K562 (cell line): Measurements from ENCODE around the gene GMEB2.

Experiments
- CBFB ChIP-seq: sonication (generic); formaldehyde crosslinking; IDR thresholded peaks from 2 replicates; pipeline ENCODE4 v1.4.0; 2020; ENCODE audit warnings: mild to moderate bottlenecking, missing genetic modification reagents
- CBX3 ChIP-seq, 2 experiments: IDR thresholded peaks; 1 replicate in 1 of 2; 2 replicates in 1 of 2; pipeline ENCODE4 v1.6.1; 2012; ENCODE audit warnings: inconsistent platforms in 2 of 2, low read length in 2 of 2, borderline replicate concordance in 1 of 2, control low read depth in 1 of 2
- CEBPZ ChIP-seq: fragments of 150-350 bp; IDR thresholded peaks from 2 replicates; pipeline ENCODE4 v1.6.1; 2014; ENCODE audit warnings: low read depth, mild to moderate bottlenecking, low read length, borderline replicate concordance
- CHD1 ChIP-seq: fragments of 200-600 bp; sonication (generic); IDR thresholded peaks from one replicate; pipeline ENCODE4 v1.6.1; 2012; ENCODE audit warnings: mild to moderate bottlenecking, moderate library complexity, low read length, inconsistent platforms
- CTCF ChIP-seq, 3 experiments: IDR thresholded peaks in 2 of 3; conservative IDR thresholded peaks in 1 of 3; 2 replicates each; pipeline ENCODE4 v1.5.1; 2011 to 2012; ENCODE audit warnings: low read length in 3 of 3, mild to moderate bottlenecking in 3 of 3, control low read depth in 2 of 3, improper control_type of control experiment in 1 of 3, inconsistent platforms in 1 of 3, low read depth in 1 of 3, mixed read lengths in 1 of 3, moderate library complexity in 1 of 3; ENCODE audit not compliant: insufficient read depth in 2 of 3
- FOSL1 ChIP-seq: fragments of 200-800 bp; sonication (Bioruptor generic); conservative IDR thresholded peaks from 2 replicates; pipeline ENCODE4 v1.6.1; 2016; ENCODE audit warnings: missing genetic modification characterization, missing compliant biosample characterization
- GABPA ChIP-seq: fragments of 200-800 bp; sonication (Bioruptor generic); conservative IDR thresholded peaks from 2 replicates; pipeline ENCODE4 v1.6.1; 2016; ENCODE audit warnings: low read depth, missing genetic modification characterization, missing compliant biosample characterization
- POLR2A ChIP-seq: fragments of 450-650 bp; conservative IDR thresholded peaks from 2 replicates; pipeline ENCODE4 v1.6.1; 2016
- RCOR1 ChIP-seq, 2 experiments: IDR thresholded peaks; 2 replicates each; pipeline ENCODE4 v1.6.1; 2012; ENCODE audit warnings: low read depth in 2 of 2, low read length in 2 of 2, borderline replicate concordance in 1 of 2, improper control_type of control experiment in 1 of 2
- SMARCA5 ChIP-seq: fragments of 450-650 bp; IDR thresholded peaks from 2 replicates; pipeline ENCODE4 v1.6.1; 2016
- SMC3 ChIP-seq: conservative IDR thresholded peaks from 2 replicates; pipeline ENCODE4 v1.6.1; 2011; ENCODE audit warnings: low read depth, low read length, improper control_type of control experiment; ENCODE audit not compliant: insufficient read depth
- STAT5A ChIP-seq: IDR thresholded peaks from 2 replicates; pipeline ENCODE4 v1.6.1; 2012; ENCODE audit warnings: low read length, inconsistent platforms, borderline replicate concordance
- TCFL5 ChIP-seq: fragments of 250-450 bp; sonication (Bioruptor Pico); conservative IDR thresholded peaks from 2 replicates; pipeline ENCODE4 v1.6.1; 2021; ENCODE audit warnings: mild to moderate bottlenecking, moderate library complexity, matching md5 sums

GRCh38 chr20:63653974-63654668, 27.2 kb upstream of the GMEB2 start:
- TF ChIP-seq CBFB (CRISPR knock-in tag), result no peak
- no peak for TF ChIP-seq STAT5A
- no peak for TF ChIP-seq GABPA (tag)
- no peak for TF ChIP-seq CHD1
- TF ChIP-seq POLR2A, result no peak
- TF ChIP-seq SMC3, result no peak
- TF ChIP-seq FOSL1 (tag), result no peak
- no peak for TF ChIP-seq RCOR1 (IDR thresholded peaks at IDR 0.05; ENCODE audit: borderline replicate concordance in 1 of 2, low read depth in 2 of 2, low read length in 2 of 2)
- TF ChIP-seq CEBPZ, result no peak
- TF ChIP-seq SMARCA5, result no peak
- no peak for TF ChIP-seq TCFL5 (CRISPR knock-in tag)
- TF ChIP-seq CTCF (IDR thresholded peaks at IDR 0.05 in 2 of 3, conservative IDR thresholded peaks at IDR 0.05 in 1 of 3; ENCODE audit: insufficient read depth in 2 of 3, low read depth in 1 of 3, low read length in 3 of 3), result no peak
- TF ChIP-seq CBX3 (IDR thresholded peaks at IDR 0.05; ENCODE audit: borderline replicate concordance in 1 of 2, low read length in 2 of 2), result no peak
